Gastroesophageal sphincter (tissue), 3 donors: ENCODE results near the gene NRXN3.

Source experiments
- EP300 ChIP-seq: sonication (generic); formaldehyde crosslinking; IDR thresholded peaks from one replicate; pipeline ENCODE4 v1.6.1; 2017; ENCODE audit warnings: antibody characterized with exemption, mild to moderate bottlenecking
- POLR2A ChIP-seq, 2 donors: fragments of 450-650 bp; IDR thresholded peaks; one replicate each; pipeline ENCODE4 v1.6.1; 2017; ENCODE audit warnings: antibody characterized with exemption in 2 of 2, mild to moderate bottlenecking in 2 of 2, moderate library complexity in 1 of 2
- POLR2AphosphoS5 ChIP-seq: sonication (generic); formaldehyde crosslinking; IDR thresholded peaks from one replicate; pipeline ENCODE4 v1.6.1; 2017; ENCODE audit warnings: antibody characterized with exemption
- TF ChIP-seq, protein P1 (sequence below), 4 experiments: fragments of 200-600 bp in 2 of 4; fragments of 450-650 bp in 2 of 4; sonication (generic) in 1 of 4; IDR thresholded peaks; one replicate each; pipeline ENCODE4 v1.5.1; 2017 to 2019; ENCODE audit warnings: antibody characterized with exemption in 4 of 4, mild to moderate bottlenecking in 2 of 4, moderate library complexity in 2 of 4

DNA sequence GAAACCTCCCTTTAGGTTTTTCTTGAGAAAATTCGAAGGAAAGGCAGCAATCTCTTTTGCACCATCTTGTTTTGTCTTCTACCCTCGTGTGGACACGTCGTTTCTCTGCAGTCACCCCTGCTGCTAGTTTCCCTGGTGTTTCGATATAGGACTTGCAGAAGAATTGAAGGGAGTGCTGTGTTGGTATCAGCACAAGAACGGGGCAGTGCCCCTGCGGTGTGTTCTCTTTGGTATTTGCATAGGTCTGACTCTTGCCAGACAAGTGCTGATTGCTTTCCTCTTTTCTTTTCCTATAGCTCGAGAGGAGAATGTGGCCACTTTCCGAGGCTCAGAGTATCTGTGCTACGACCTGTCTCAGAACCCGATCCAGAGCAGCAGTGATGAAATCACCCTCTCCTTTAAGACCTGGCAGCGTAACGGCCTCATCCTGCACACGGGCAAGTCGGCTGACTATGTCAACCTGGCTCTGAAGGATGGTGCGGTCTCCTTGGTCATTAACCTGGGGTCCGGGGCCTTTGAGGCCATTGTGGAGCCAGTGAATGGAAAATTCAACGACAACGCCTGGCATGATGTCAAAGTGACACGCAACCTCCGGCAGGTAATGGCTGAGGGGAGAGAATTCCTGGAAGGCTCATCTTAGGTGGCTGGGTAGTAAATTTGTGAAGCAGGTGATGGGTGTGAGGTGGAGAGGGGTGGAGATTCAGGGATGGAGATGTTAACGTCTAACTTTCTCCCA, 474.8 kb downstream of the NRXN3 start:
- TF ChIP-seq, protein P1, sequence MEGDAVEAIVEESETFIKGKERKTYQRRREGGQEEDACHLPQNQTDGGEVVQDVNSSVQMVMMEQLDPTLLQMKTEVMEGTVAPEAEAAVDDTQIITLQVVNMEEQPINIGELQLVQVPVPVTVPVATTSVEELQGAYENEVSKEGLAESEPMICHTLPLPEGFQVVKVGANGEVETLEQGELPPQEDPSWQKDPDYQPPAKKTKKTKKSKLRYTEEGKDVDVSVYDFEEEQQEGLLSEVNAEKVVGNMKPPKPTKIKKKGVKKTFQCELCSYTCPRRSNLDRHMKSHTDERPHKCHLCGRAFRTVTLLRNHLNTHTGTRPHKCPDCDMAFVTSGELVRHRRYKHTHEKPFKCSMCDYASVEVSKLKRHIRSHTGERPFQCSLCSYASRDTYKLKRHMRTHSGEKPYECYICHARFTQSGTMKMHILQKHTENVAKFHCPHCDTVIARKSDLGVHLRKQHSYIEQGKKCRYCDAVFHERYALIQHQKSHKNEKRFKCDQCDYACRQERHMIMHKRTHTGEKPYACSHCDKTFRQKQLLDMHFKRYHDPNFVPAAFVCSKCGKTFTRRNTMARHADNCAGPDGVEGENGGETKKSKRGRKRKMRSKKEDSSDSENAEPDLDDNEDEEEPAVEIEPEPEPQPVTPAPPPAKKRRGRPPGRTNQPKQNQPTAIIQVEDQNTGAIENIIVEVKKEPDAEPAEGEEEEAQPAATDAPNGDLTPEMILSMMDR (IDR thresholded peaks at IDR 0.05) = no peak
- TF ChIP-seq EP300 = no peak
- TF ChIP-seq POLR2A (IDR thresholded peaks at IDR 0.05) = no peak
- no peak for TF ChIP-seq POLR2AphosphoS5
